HEK293 (cell line): Measurements from ENCODE around the gene OPN1MW3.

Source experiments
- CTCF ChIA-PET: fragments of 350-600 bp; formaldehyde crosslinking; extraction: SDS; loops from one replicate; lab custom pipeline; 2021; ENCODE audit warnings: antibody characterized with exemption; lab: Yijun Ruan, JAX
- POLR2A ChIA-PET: fragments of 300-600 bp; formaldehyde crosslinking; extraction: SDS; loops from one replicate; lab custom pipeline; 2020; ENCODE audit warnings: antibody characterized with exemption, inconsistent platforms; lab: Yijun Ruan, JAX
- H3K27ac ChIP-seq: fragments of 200-500 bp; sonication (Bioruptor generic); 2 replicates; pipeline ENCODE4 v1.5.1; 2014; ENCODE audit warnings: low read depth, low read length, control low read depth, inconsistent platforms; ENCODE audit errors: extremely low read depth
- H3K36me3 ChIP-seq, 2 experiments: fragments of 200-500 bp in 1 of 2; sonication (Bioruptor generic) in 1 of 2; 1 replicate in 1 of 2; 2 replicates in 1 of 2; pipeline ENCODE4 v1.5.1; 2014 to 2017; ENCODE audit warnings: inconsistent platforms in 2 of 2, low read length in 2 of 2; ENCODE audit not compliant: control insufficient read depth in 2 of 2, insufficient read depth in 1 of 2
- H3K4me1 ChIP-seq: fragments of 200-500 bp; sonication (Bioruptor generic); 2 replicates; pipeline ENCODE4 v1.5.1; 2014; ENCODE audit warnings: mild to moderate bottlenecking, low read length, inconsistent platforms; ENCODE audit not compliant: control insufficient read depth, insufficient read depth
- H3K4me3 ChIP-seq: 2 replicates; pipeline ENCODE4 v1.5.1; 2011; ENCODE audit warnings: low read depth, mild to moderate bottlenecking, control low read depth, low read length, moderate library complexity
- H3K9me3 ChIP-seq: fragments of 200-500 bp; sonication (Bioruptor generic); 2 replicates; pipeline ENCODE4 v1.5.1; 2014; ENCODE audit warnings: low read depth, low read length, inconsistent platforms; ENCODE audit not compliant: control insufficient read depth, insufficient read depth
- ZNF211 ChIP-seq: fragments of 450-650 bp; formaldehyde crosslinking; IDR thresholded peaks from 2 replicates; pipeline ENCODE4 v1.5.1; 2016; ENCODE audit warnings: low read depth, missing biosample characterization, missing genetic modification characterization
- ZNF24 ChIP-seq: fragments of 450-650 bp; formaldehyde crosslinking; IDR thresholded peaks from 2 replicates; pipeline ENCODE4 v1.5.1; 2016; ENCODE audit warnings: missing biosample characterization, missing genetic modification characterization
- ZNF26 ChIP-seq: fragments of 450-650 bp; formaldehyde crosslinking; IDR thresholded peaks from 2 replicates; pipeline ENCODE4 v1.5.1; 2016; ENCODE audit warnings: missing biosample characterization, missing genetic modification characterization
- ZNF311 ChIP-seq: fragments of 450-650 bp; formaldehyde crosslinking; IDR thresholded peaks from 2 replicates; pipeline ENCODE4 v1.5.1; 2017; ENCODE audit warnings: missing biosample characterization, missing genetic modification characterization, borderline replicate concordance
- ZNF341 ChIP-seq: fragments of 450-650 bp; formaldehyde crosslinking; IDR thresholded peaks from 2 replicates; pipeline ENCODE4; 2016; ENCODE audit warnings: low read depth, missing biosample characterization, missing genetic modification characterization
- ZNF501 ChIP-seq: fragments of 450-650 bp; formaldehyde crosslinking; IDR thresholded peaks from 2 replicates; pipeline ENCODE4 v1.5.1; 2016; ENCODE audit warnings: missing biosample characterization, missing genetic modification characterization
- ZNF785 ChIP-seq: fragments of 450-650 bp; formaldehyde crosslinking; IDR thresholded peaks from 2 replicates; pipeline ENCODE4 v1.5.1; 2016; ENCODE audit warnings: missing biosample characterization, missing genetic modification characterization
- ZNF837 ChIP-seq: fragments of 450-650 bp; formaldehyde crosslinking; IDR thresholded peaks from 2 replicates; pipeline ENCODE4 v1.5.1; 2016; ENCODE audit warnings: missing biosample characterization, missing genetic modification characterization

OPN1MW3 gene

DNA sequence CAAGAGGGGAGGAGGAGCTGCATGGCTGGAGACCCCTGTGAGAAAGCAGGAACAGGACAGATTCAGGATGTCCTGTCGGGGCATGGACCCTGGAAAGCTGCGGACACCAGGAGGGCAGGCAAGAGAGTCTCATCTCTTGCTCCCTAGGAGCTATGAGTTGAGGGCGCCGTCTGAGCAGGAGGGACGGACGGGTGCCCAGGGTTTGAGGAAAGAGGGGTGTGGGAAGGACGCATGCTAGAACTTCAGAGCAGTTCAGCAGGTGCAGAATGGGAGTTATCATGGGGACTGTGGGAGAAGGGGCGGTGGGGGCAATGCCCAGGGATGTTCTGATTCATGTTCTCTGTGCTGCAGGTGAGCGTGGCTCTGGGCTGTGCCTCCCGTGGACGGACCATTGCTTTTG, 63.0 kb downstream of the OPN1MW3 start:
- H3K4me3 ChIP-seq = no peak overlapping the region
- POLR2A ChIA-PET = interaction anchor here (0.6 kb wide), 1 partner anchor 212 kb away, joined by 3 read pairs; no protein-coding TSS in a partner anchor
- H3K9me3 ChIP-seq = no peaks in the 10 kb centered on the region
- TF ChIP-seq ZNF341 (tag by site-specific recombination) = no peak
- no peak for TF ChIP-seq ZNF785 (tag by site-specific recombination)
- no peak for TF ChIP-seq ZNF26 (tag by site-specific recombination)
- no peak for TF ChIP-seq ZNF311
- no peak for TF ChIP-seq ZNF837 (tag by site-specific recombination)
- no peak for TF ChIP-seq ZNF24
- TF ChIP-seq ZNF501 (tag by site-specific recombination) = no peak
- no peak for TF ChIP-seq ZNF211 (tag by site-specific recombination)
- TF ChIP-seq, all 188 proteins: peak for 0
- CTCF ChIA-PET = interaction anchor here (0.9 kb wide), 1 partner anchor 12 kb away, joined by 3 read pairs; no protein-coding TSS in a partner anchor
- H3K4me1 ChIP-seq = peaks cover 13% of the 10 kb centered on the region
- no peak overlapping the region for H3K27ac ChIP-seq
- no peaks in the 10 kb centered on the region for H3K36me3 ChIP-seq
